ENCODE data around the gene GXYLT2.

The GXYLT2 gene

GRCh38 chr3:72887705-72888545 is at the start of gene GXYLT2:
GXYLT2 (plus strand) TSS chr3:72888046; CDS start chr3:72888234, 188 bp downstream.
- H3K27ac ChIP-seq = peak within 1 kb of the TSS; percentile 76
- ChIA-PET CTCF (interaction anchor here (0.7 kb wide), 1 partner anchor 216 kb away, joined by 4 read pairs; no protein-coding TSS in a partner anchor), POLR2A (ENCODE audit: low non-redundant PET) (no interaction called here)
- TF ChIP-seq CTCF (conservative IDR thresholded peaks at IDR 0.05; ENCODE audit: low read depth) = peak; percentile 60
- no peak for DNase-seq (ENCODE audit: low spot score)

GRCh38 chr3:72839057-72839456 is 48.8 kb upstream of the GXYLT2 start:
- POLR2A ChIA-PET (ENCODE audit: low non-redundant PET) = no interaction called here
- TF ChIP-seq CTCF (conservative IDR thresholded peaks at IDR 0.05; ENCODE audit: low read depth) = no peak
- no peak for DNase-seq (ENCODE audit: low spot score)
- CTCF ChIA-PET = no interaction called here
- H3K27ac ChIP-seq = no peak overlapping the region

GRCh38 chr3:72844436-72844993 is 43.3 kb upstream of the GXYLT2 start:
- H3K27ac ChIP-seq = no peak overlapping the region
- no peak for TF ChIP-seq CTCF (conservative IDR thresholded peaks at IDR 0.05; ENCODE audit: low read depth)
- no peak for DNase-seq (ENCODE audit: low spot score)
- ChIA-PET CTCF (interaction anchor here (0.6 kb wide), 1 partner anchor 662 kb away, joined by 3 read pairs; no protein-coding TSS in a partner anchor), POLR2A (ENCODE audit: low non-redundant PET) (no interaction called here)

- no peak for TF ChIP-seq CTCF (conservative IDR thresholded peaks at IDR 0.05; ENCODE audit: low read depth)
- CTCF ChIA-PET = no interaction called here
- no peak overlapping the region for H3K27ac ChIP-seq
- DNase-seq (ENCODE audit: low spot score) = no peak
- POLR2A ChIA-PET (ENCODE audit: low non-redundant PET) = no interaction called here
These were observed 41.7 kb upstream of the GXYLT2 start for GRCh38 chr3:72846166-72846565.

GRCh38 chr3:72847282-72847681 is 40.6 kb upstream of the GXYLT2 start:
- peak; percentile 1 for DNase-seq (ENCODE audit: low spot score)
- ChIA-PET CTCF (no interaction called here), POLR2A (ENCODE audit: low non-redundant PET) (no interaction called here)
- H3K27ac ChIP-seq = peak overlapping the region; percentile 90
- TF ChIP-seq CTCF (conservative IDR thresholded peaks at IDR 0.05; ENCODE audit: low read depth) = no peak

- CTCF ChIA-PET = interaction anchor here (0.6 kb wide), 1 partner anchor 561 kb away, joined by 3 read pairs; no protein-coding TSS in a partner anchor
- no peak for TF ChIP-seq CTCF (conservative IDR thresholded peaks at IDR 0.05; ENCODE audit: low read depth)
- POLR2A ChIA-PET (ENCODE audit: low non-redundant PET) = interaction anchor here (0.6 kb wide), 1 partner anchor 509 kb away, joined by 3 read pairs; no protein-coding TSS in a partner anchor
- peak within 1 kb of the TSS; percentile 90 for H3K27ac ChIP-seq
- peak; percentile 82 for DNase-seq (ENCODE audit: low spot score)
These were observed 39.8 kb upstream of the GXYLT2 start, which contains the start of gene SHQ1 for GRCh38 chr3:72847751-72848702. SHQ1 (minus strand) TSS chr3:72848445; CDS start chr3:72848340, 105 bp downstream.

Data from RWPE1 (cell line).